ENCODE measurements around the gene CDC5L. TPM values are rescaled to one million over a fixed set of nuclear protein-coding genes. Genes with fewer than 3 reads are reported as not detected.

The CDC5L gene
- total and polyA plus RNA-seq, 2 of the 13 experiments (the other 11 are each of a cell fraction or from before 2014, with no cell fraction given): 11.0 to 34.2 TPM

DNA sequence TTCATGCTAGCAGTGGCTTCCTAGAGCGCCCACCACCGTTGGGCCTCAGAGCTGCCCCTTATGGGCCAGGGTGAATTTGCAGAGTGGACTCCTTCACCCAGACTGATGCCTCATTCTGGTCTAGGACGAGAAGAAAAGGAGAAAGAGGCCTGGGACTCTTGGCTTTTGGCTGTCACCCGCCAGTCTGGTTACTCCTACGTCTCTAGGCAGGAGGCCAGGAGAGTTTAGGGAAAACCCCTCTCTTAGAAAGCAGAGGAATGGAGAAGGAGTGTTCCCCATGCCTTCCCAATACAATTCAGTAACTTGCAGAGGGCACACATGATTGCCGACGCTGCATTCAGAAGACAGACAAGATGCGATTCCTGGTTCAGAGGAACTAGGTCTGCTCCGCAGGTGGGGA is 70.1 kb downstream of the CDC5L start (continued):
- TF ChIP-seq, protein P1, sequence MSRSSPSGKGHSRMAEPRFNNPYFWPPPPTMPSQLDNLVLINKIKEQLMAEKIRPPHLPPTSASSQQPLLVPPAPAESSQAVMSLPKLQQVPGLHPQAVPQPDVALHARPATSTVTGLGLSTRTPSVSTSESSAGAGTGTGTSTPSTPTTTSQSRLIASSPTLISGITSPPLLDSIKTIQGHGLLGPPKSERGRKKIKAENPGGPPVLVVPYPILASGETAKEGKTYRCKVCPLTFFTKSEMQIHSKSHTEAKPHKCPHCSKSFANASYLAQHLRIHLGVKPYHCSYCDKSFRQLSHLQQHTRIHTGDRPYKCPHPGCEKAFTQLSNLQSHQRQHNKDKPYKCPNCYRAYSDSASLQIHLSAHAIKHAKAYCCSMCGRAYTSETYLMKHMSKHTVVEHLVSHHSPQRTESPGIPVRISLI (CRISPR knock-in tag; IDR thresholded peaks at IDR 0.05; ENCODE audit: borderline replicate concordance): no peak
- TF ChIP-seq PTBP1 (IDR thresholded peaks at IDR 0.05; ENCODE audit: low read depth, low read length, poor library complexity, severe bottlenecking): no peak

DNA sequence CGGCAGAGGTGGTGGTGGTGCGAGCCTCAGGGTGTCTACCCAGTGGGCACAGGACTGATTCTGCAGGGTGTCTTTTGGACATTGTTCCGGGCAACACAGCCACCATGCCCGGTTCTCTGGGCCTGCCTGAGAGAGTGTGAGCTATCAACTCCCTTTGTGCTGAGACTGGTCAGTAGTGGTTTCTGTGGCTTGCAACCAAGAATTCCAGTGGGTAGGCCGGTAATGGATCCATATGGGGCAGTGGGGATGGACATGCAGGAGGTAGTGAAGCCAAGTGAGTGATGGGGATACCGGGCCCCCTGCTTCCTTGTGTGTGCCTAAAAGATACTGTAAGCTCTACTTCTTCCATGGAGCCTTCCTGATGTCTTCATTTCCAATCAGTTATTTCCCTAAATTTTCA is 71.0 kb downstream of the CDC5L start:
- POLR2A ChIA-PET: no interaction called here
- Histone ChIP-seq H3K4me1 (ENCODE audit: insufficient read depth, low read length) (peaks cover 11% of the 10 kb centered on the region), H3K4me3 (replicated peaks in 1 of 3; ENCODE audit: insufficient read depth in 1 of 3, low read depth in 2 of 3, low read length in 3 of 3) (no peak overlapping the region), H3K27ac (ENCODE audit: extremely low read length, insufficient read depth, low read length) (no peak overlapping the region), H3K9ac (ENCODE audit: insufficient read depth, low read depth, low read length) (no peak overlapping the region), H4K20me1 (ENCODE audit: insufficient read depth, low read length) (no peaks in the 10 kb centered on the region; the same call in 1 of the 2 replicates), H3K27me3 (ENCODE audit: control insufficient read depth in 1 of 2, insufficient read depth in 2 of 2, low read length in 2 of 2) (peaks cover 1 to 21% of the 10 kb centered on the region in 2 experiments; a peak in 2 of 5 replicates), H3K9me3 (ENCODE audit: low read length) (no peaks in the 10 kb centered on the region), H2AFZ (ENCODE audit: low read length) (no peak overlapping the region), H3K4me2 (ENCODE audit: low read depth, low read length) (no peak overlapping the region), H3K36me3 (replicated peaks in 1 of 2; ENCODE audit: control insufficient read depth in 1 of 2, insufficient read depth in 2 of 2, low read length in 2 of 2) (no peaks in the 10 kb centered on the region), H3K79me2 (ENCODE audit: insufficient read depth, low read length) (no peaks in the 10 kb centered on the region)
- 45% methylated on average over 5 of the region's 6 CpGs for WGBS (ENCODE audit: low lambda C conversion rate)
- CTCF ChIA-PET (ENCODE audit: low intra/inter-chr PET ratio, low total read pairs): no interaction called here
- no peak for DNase-seq (ENCODE audit: low spot score)
- FAIRE-seq: no peak
- peak; percentile 13; the same call in 1 of the 3 replicates for ATAC-seq
- BruUV-seq (replicated peaks): no TSS peak
- intact Hi-C loops (cut with micrococcal nuclease; ENCODE audit: unreplicated experiment) (no loop called here), in situ Hi-C loops (cut with HindIII; ENCODE audit: extremely low pct_ligation_motif_present, low pct_unique_long_range_greater_than_20kb) (no loop called here)
- TF ChIP-seq MAFG (CRISPR knock-in tag; IDR thresholded peaks at IDR 0.05): no peak
- TF ChIP-seq, protein P2, sequence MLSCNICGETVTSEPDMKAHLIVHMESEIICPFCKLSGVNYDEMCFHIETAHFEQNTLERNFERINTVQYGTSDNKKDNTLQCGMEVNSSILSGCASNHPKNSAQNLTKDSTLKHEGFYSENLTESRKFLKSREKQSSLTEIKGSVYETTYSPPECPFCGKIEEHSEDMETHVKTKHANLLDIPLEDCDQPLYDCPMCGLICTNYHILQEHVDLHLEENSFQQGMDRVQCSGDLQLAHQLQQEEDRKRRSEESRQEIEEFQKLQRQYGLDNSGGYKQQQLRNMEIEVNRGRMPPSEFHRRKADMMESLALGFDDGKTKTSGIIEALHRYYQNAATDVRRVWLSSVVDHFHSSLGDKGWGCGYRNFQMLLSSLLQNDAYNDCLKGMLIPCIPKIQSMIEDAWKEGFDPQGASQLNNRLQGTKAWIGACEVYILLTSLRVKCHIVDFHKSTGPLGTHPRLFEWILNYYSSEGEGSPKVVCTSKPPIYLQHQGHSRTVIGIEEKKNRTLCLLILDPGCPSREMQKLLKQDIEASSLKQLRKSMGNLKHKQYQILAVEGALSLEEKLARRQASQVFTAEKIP (CRISPR knock-in tag; IDR thresholded peaks at IDR 0.05; ENCODE audit: borderline replicate concordance): no peak
- no peak for TF ChIP-seq CEBPG (CRISPR knock-in tag; IDR thresholded peaks at IDR 0.05)
- TF ChIP-seq ZFP36L1 (CRISPR knock-in tag; IDR thresholded peaks at IDR 0.05): no peak
- no peak for TF ChIP-seq SNRNP70 (IDR thresholded peaks at IDR 0.05; ENCODE audit: low read depth, low read length)
- TF ChIP-seq ZNF326 (CRISPR knock-in tag; IDR thresholded peaks at IDR 0.05; ENCODE audit: borderline replicate concordance): no peak
- TF ChIP-seq, protein P3, sequence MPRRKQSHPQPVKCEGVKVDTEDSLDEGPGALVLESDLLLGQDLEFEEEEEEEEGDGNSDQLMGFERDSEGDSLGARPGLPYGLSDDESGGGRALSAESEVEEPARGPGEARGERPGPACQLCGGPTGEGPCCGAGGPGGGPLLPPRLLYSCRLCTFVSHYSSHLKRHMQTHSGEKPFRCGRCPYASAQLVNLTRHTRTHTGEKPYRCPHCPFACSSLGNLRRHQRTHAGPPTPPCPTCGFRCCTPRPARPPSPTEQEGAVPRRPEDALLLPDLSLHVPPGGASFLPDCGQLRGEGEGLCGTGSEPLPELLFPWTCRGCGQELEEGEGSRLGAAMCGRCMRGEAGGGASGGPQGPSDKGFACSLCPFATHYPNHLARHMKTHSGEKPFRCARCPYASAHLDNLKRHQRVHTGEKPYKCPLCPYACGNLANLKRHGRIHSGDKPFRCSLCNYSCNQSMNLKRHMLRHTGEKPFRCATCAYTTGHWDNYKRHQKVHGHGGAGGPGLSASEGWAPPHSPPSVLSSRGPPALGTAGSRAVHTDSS (CRISPR knock-in tag; conservative IDR thresholded peaks at IDR 0.05): no peak
- TF ChIP-seq, protein P4, sequence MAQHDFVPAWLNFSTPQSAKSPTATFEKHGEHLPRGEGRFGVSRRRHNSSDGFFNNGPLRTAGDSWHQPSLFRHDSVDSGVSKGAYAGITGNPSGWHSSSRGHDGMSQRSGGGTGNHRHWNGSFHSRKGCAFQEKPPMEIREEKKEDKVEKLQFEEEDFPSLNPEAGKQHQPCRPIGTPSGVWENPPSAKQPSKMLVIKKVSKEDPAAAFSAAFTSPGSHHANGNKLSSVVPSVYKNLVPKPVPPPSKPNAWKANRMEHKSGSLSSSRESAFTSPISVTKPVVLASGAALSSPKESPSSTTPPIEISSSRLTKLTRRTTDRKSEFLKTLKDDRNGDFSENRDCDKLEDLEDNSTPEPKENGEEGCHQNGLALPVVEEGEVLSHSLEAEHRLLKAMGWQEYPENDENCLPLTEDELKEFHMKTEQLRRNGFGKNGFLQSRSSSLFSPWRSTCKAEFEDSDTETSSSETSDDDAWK (CRISPR knock-in tag; IDR thresholded peaks at IDR 0.05): no peak
- no peak for TF ChIP-seq ZFP36L2 (CRISPR knock-in tag; IDR thresholded peaks at IDR 0.05)
- TF ChIP-seq, protein P5, sequence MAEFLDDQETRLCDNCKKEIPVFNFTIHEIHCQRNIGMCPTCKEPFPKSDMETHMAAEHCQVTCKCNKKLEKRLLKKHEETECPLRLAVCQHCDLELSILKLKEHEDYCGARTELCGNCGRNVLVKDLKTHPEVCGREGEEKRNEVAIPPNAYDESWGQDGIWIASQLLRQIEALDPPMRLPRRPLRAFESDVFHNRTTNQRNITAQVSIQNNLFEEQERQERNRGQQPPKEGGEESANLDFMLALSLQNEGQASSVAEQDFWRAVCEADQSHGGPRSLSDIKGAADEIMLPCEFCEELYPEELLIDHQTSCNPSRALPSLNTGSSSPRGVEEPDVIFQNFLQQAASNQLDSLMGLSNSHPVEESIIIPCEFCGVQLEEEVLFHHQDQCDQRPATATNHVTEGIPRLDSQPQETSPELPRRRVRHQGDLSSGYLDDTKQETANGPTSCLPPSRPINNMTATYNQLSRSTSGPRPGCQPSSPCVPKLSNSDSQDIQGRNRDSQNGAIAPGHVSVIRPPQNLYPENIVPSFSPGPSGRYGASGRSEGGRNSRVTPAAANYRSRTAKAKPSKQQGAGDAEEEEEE (CRISPR knock-in tag; IDR thresholded peaks at IDR 0.05; ENCODE audit: borderline replicate concordance): no peak
- TF ChIP-seq ZNF816 (CRISPR knock-in tag; IDR thresholded peaks at IDR 0.05; ENCODE audit: borderline replicate concordance): no peak
- no peak for TF ChIP-seq ARNT2 (CRISPR knock-in tag; IDR thresholded peaks at IDR 0.05; ENCODE audit: low read depth)
- no peak for TF ChIP-seq ZNF274 (CRISPR knock-in tag; IDR thresholded peaks at IDR 0.05)
